ENCODE measurements around the gene SIPA1.
"Not testable (repeated sequence)": the region's sequence is repeated elsewhere in the genome, so short reads cannot be mapped to it uniquely, and the experiment has no call there.

Gene SIPA1

DNA sequence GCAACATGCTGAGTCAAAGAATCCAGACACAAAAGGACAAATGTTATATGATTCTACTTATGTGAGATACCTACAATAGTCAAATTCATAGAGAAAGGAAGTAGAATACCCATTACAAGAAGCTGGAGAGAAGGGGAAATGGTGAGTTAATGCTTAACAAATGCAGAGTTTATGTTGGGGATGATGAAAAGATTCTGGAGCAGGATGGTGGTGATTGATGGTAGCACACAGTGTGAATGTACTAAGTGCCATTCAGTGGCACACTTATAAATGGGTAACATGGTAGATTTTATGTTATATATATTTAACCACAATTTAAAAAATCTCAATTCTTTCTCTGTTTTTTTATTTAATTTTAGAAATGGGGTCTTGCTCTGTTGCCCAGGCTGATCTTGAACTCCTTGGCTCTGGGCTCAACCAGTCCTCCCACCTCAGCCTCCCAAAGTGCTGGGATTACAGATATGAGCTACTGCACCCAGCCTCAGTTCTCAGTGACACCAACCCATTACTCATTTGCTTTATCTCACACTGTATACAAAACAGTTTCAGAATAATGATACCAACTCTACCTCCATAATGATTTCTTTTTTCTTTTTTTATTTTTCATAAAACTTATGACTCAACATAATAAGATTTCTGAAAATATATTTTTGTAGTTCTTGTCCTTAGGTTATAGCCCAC, 34.4 kb downstream of the SIPA1 start:
- DNase-seq = no peak
- Histone ChIP-seq H3K18ac (ENCODE audit: low read length) (no peak overlapping the region), H3K23ac (ENCODE audit: low read length) (no peak overlapping the region), H4K8ac (ENCODE audit: low read depth, low read length) (no peak overlapping the region), H3K56ac (ENCODE audit: low read length) (no peak overlapping the region), H3K27me3 (ENCODE audit: insufficient read depth, low read length, poor library complexity) (no peaks in the 10 kb centered on the region), H2BK5ac (ENCODE audit: low read length) (no peak overlapping the region), H2BK15ac (replicated peaks; ENCODE audit: low read depth) (no peak overlapping the region), H3K79me1 (ENCODE audit: low read length) (no peaks in the 10 kb centered on the region), H3K36me3 (ENCODE audit: control insufficient read depth, insufficient read depth, low read length) (no peaks in the 10 kb centered on the region), H2AK5ac (ENCODE audit: low read length) (no peak overlapping the region), H3K4me2 (ENCODE audit: low read length) (no peak overlapping the region), H4K5ac (ENCODE audit: low read length) (no peak overlapping the region), H3K27ac (ENCODE audit: low read depth, low read length) (no peak overlapping the region), H3K4me1 (ENCODE audit: control insufficient read depth, low read depth, low read length) (no peaks in the 10 kb centered on the region), H3K4ac (ENCODE audit: low read depth, low read length) (no peak overlapping the region), H2BK120ac (ENCODE audit: low read depth, low read length) (no peak overlapping the region), H3K9ac (ENCODE audit: low read length) (no peak overlapping the region), H3K4me3 (ENCODE audit: low read length) (no peak overlapping the region), H3K79me2 (ENCODE audit: control insufficient read depth, insufficient read depth, low read length) (no peaks in the 10 kb centered on the region)

DNA sequence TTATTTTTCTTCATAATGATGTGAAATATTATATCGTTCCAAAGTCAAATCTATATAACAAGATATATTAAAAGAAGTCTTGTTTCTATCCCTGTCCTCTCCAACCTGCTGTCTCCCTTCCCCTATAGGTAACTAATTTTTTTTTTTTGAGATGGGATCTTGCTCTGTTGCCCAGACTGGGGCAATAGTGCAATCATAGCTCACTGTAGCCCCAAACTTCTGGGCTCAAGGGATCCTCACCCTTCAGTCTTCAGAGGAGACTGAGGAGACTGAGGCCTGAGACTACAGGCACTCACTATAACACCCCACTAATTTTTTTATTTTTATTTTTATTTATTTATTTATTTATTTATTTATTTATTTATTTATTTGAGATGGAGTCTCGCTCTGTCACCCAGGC, 35.1 kb downstream of the SIPA1 start:
- Histone ChIP-seq H3K18ac (ENCODE audit: low read length) (no peak overlapping the region), H3K4me2 (ENCODE audit: low read length) (no peak overlapping the region), H3K79me1 (ENCODE audit: low read length) (no peaks in the 10 kb centered on the region), H3K27me3 (ENCODE audit: insufficient read depth, low read length, poor library complexity) (no peaks in the 10 kb centered on the region), H2BK5ac (ENCODE audit: low read length) (no peak overlapping the region), H2BK120ac (ENCODE audit: low read depth, low read length) (no peak overlapping the region), H3K56ac (ENCODE audit: low read length) (no peak overlapping the region), H3K27ac (ENCODE audit: low read depth, low read length) (no peak overlapping the region), H4K8ac (ENCODE audit: low read depth, low read length) (no peak overlapping the region), H3K9ac (ENCODE audit: low read length) (no peak overlapping the region), H3K4ac (ENCODE audit: low read depth, low read length) (no peak overlapping the region), H4K5ac (ENCODE audit: low read length) (no peak overlapping the region), H3K23ac (ENCODE audit: low read length) (no peak overlapping the region), H3K79me2 (ENCODE audit: control insufficient read depth, insufficient read depth, low read length) (no peaks in the 10 kb centered on the region), H3K4me1 (ENCODE audit: control insufficient read depth, low read depth, low read length) (no peaks in the 10 kb centered on the region), H3K36me3 (ENCODE audit: control insufficient read depth, insufficient read depth, low read length) (no peaks in the 10 kb centered on the region), H2AK5ac (ENCODE audit: low read length) (no peak overlapping the region), H2BK15ac (replicated peaks; ENCODE audit: low read depth) (no peak overlapping the region), H3K4me3 (ENCODE audit: low read length) (no peak overlapping the region)
- DNase-seq = no peak
- WGBS (ENCODE audit: extremely low coverage, insufficient coverage, low lambda C conversion rate) = no CpG with 5 or more reads among the region's 2 CpGs

DNA sequence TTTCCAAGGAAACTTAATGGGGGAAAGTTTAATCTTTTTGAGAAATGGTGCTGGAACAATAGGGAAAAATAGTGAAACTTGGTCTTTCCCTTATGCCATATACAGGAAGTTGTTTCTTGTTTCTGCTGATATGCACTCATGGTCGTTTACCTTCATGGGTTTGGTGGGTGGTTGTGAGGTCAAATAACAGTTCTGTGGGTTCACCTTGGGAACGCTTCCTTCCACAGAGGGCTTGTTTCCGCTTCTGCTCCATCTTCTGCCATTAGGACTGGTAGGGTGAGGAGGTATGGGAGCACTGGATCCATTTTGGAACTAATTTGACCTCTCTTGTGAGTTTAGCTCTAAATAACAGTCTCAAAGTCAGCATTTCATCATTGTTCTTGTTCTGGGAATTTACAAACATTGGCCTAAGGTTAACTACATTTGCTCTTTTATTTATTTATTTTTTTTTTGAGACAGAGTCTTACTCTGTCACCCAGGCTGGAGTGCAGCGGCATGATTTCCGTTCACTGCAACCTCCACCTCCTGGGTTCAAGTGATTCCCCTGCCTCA, 42.4 kb downstream of the SIPA1 start:
- Histone ChIP-seq H4K8ac (ENCODE audit: low read depth, low read length) (no peak overlapping the region), H2AK5ac (ENCODE audit: low read length) (no peak overlapping the region), H4K5ac (ENCODE audit: low read length) (no peak overlapping the region), H3K4me2 (ENCODE audit: low read length) (no peak overlapping the region), H3K4me1 (ENCODE audit: control insufficient read depth, low read depth, low read length) (no peaks in the 10 kb centered on the region), H2BK5ac (ENCODE audit: low read length) (no peak overlapping the region), H2BK120ac (ENCODE audit: low read depth, low read length) (no peak overlapping the region), H3K79me2 (ENCODE audit: control insufficient read depth, insufficient read depth, low read length) (no peaks in the 10 kb centered on the region), H3K18ac (ENCODE audit: low read length) (no peak overlapping the region), H3K27ac (ENCODE audit: low read depth, low read length) (no peak overlapping the region), H3K56ac (ENCODE audit: low read length) (no peak overlapping the region), H3K4ac (ENCODE audit: low read depth, low read length) (no peak overlapping the region), H3K9ac (ENCODE audit: low read length) (no peak overlapping the region), H3K4me3 (ENCODE audit: low read length) (no peak overlapping the region), H3K36me3 (ENCODE audit: control insufficient read depth, insufficient read depth, low read length) (no peaks in the 10 kb centered on the region), H3K23ac (ENCODE audit: low read length) (no peak overlapping the region), H2BK15ac (replicated peaks; ENCODE audit: low read depth) (no peak overlapping the region), H3K27me3 (ENCODE audit: insufficient read depth, low read length, poor library complexity) (no peaks in the 10 kb centered on the region), H3K79me1 (ENCODE audit: low read length) (no peaks in the 10 kb centered on the region)
- no CpG with 5 or more reads among the region's 5 CpGs for WGBS (ENCODE audit: extremely low coverage, insufficient coverage, low lambda C conversion rate)
- DNase-seq = no peak

DNA sequence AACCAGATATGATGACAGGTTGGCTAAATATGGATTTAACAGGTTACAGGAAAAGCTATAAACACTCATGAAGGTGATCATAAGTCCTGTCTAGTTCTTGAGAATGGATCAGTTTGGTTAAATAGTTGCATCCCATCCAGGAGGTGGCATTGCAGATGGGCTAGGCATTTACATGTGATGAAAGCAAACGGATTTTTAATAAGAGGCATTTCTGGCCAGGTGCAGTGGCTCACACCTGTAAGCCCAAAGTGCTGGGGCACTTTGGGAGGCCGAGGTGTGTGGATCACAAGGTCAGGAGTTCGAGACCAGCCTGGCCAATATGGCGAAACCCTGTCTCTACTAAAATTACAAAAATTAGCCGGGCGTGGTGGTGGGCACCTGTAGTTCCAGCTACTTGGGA, 45.6 kb downstream of the SIPA1 start:
- H3K4ac ChIP-seq (ENCODE audit: low read depth, low read length); H3K4me3 ChIP-seq (ENCODE audit: low read length); H4K8ac ChIP-seq (ENCODE audit: low read depth, low read length); H4K5ac ChIP-seq (ENCODE audit: low read length); H3K27me3 ChIP-seq (ENCODE audit: insufficient read depth, low read length, poor library complexity); H3K18ac ChIP-seq (ENCODE audit: low read length); H3K4me2 ChIP-seq (ENCODE audit: low read length); H2AK5ac ChIP-seq (ENCODE audit: low read length); H3K4me1 ChIP-seq (ENCODE audit: control insufficient read depth, low read depth, low read length); H2BK15ac ChIP-seq (replicated peaks; ENCODE audit: low read depth); H3K23ac ChIP-seq (ENCODE audit: low read length); H2BK120ac ChIP-seq (ENCODE audit: low read depth, low read length); H3K79me2 ChIP-seq (ENCODE audit: control insufficient read depth, insufficient read depth, low read length); H3K36me3 ChIP-seq (ENCODE audit: control insufficient read depth, insufficient read depth, low read length); H3K27ac ChIP-seq (ENCODE audit: low read depth, low read length); H3K56ac ChIP-seq (ENCODE audit: low read length); DNase-seq; H3K9ac ChIP-seq (ENCODE audit: low read length); H2BK5ac ChIP-seq (ENCODE audit: low read length); H3K79me1 ChIP-seq (ENCODE audit: low read length): not testable (repeated sequence)
- no CpG with 5 or more reads among the region's 6 CpGs for WGBS (ENCODE audit: extremely low coverage, insufficient coverage, low lambda C conversion rate)

DNA sequence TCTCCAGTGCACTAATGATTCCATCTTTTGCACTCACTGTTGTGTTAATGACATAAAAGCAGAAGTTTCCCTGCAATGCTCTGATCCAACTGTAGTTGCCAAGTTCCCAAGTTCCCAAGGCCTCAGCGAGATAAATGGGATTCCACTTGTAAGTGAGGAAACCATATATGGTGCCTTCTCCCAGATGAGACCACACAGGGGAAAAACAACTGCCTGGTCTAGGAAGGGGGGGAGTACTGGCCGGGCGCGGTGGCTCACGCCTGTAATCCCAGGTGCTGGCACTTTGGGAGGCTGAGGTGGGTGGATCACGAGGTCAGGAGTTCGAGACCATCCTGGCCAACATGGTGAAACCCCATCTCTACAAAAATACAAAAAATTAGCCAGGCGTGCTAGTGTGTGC, 48.1 kb downstream of the SIPA1 start:
- Histone ChIP-seq H3K27ac (ENCODE audit: low read depth, low read length) (no peak overlapping the region), H3K4me3 (ENCODE audit: low read length) (no peak overlapping the region), H3K18ac (ENCODE audit: low read length) (no peak overlapping the region), H3K56ac (ENCODE audit: low read length) (no peak overlapping the region), H3K4me1 (ENCODE audit: control insufficient read depth, low read depth, low read length) (no peaks in the 10 kb centered on the region), H3K23ac (ENCODE audit: low read length) (no peak overlapping the region), H3K9ac (ENCODE audit: low read length) (no peak overlapping the region), H2BK5ac (ENCODE audit: low read length) (no peak overlapping the region), H3K4ac (ENCODE audit: low read depth, low read length) (no peak overlapping the region), H2AK5ac (ENCODE audit: low read length) (no peak overlapping the region), H4K8ac (ENCODE audit: low read depth, low read length) (no peak overlapping the region), H3K36me3 (ENCODE audit: control insufficient read depth, insufficient read depth, low read length) (no peaks in the 10 kb centered on the region), H3K79me1 (ENCODE audit: low read length) (no peaks in the 10 kb centered on the region), H3K27me3 (ENCODE audit: insufficient read depth, low read length, poor library complexity) (no peaks in the 10 kb centered on the region), H2BK15ac (replicated peaks; ENCODE audit: low read depth) (no peak overlapping the region), H4K5ac (ENCODE audit: low read length) (no peak overlapping the region), H2BK120ac (ENCODE audit: low read depth, low read length) (no peak overlapping the region), H3K4me2 (ENCODE audit: low read length) (no peak overlapping the region), H3K79me2 (ENCODE audit: control insufficient read depth, insufficient read depth, low read length) (no peaks in the 10 kb centered on the region)
- no CpG with 5 or more reads among the region's 8 CpGs for WGBS (ENCODE audit: extremely low coverage, insufficient coverage, low lambda C conversion rate)
- peak; percentile 14 for DNase-seq

DNA sequence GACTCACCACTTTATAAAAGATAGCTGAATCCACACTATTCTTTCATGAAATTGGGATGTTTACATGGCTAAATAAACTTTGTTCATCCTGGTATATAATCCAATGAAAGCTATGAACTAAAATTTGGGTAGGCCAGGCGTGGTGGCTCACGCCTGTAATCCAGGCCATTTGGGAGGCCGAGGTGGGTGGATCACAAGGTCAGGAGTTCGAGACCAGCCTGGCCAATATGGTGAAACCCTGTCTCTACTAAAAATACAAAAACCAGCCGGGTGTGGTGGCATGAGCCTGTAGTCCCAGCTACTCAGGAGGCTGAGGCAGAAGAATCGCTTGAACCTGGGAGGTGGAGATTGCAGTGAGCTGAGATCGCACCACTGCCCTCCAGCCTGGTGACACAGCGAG, 53.9 kb downstream of the SIPA1 start:
- H3K4me1 ChIP-seq (ENCODE audit: control insufficient read depth, low read depth, low read length); H3K79me2 ChIP-seq (ENCODE audit: control insufficient read depth, insufficient read depth, low read length); H3K9ac ChIP-seq (ENCODE audit: low read length); H2BK5ac ChIP-seq (ENCODE audit: low read length); H2AK5ac ChIP-seq (ENCODE audit: low read length); H2BK120ac ChIP-seq (ENCODE audit: low read depth, low read length); H2BK15ac ChIP-seq (replicated peaks; ENCODE audit: low read depth); H3K4me2 ChIP-seq (ENCODE audit: low read length); H3K23ac ChIP-seq (ENCODE audit: low read length); H3K27ac ChIP-seq (ENCODE audit: low read depth, low read length); H3K27me3 ChIP-seq (ENCODE audit: insufficient read depth, low read length, poor library complexity); H3K56ac ChIP-seq (ENCODE audit: low read length); H4K8ac ChIP-seq (ENCODE audit: low read depth, low read length); H3K36me3 ChIP-seq (ENCODE audit: control insufficient read depth, insufficient read depth, low read length); H3K4me3 ChIP-seq (ENCODE audit: low read length); H3K4ac ChIP-seq (ENCODE audit: low read depth, low read length); H4K5ac ChIP-seq (ENCODE audit: low read length); H3K18ac ChIP-seq (ENCODE audit: low read length); DNase-seq; H3K79me1 ChIP-seq (ENCODE audit: low read length): not testable (repeated sequence)
- WGBS (ENCODE audit: extremely low coverage, insufficient coverage, low lambda C conversion rate) = no CpG with 5 or more reads among the region's 8 CpGs
